Esophagus (tissue), 2 donors: ENCODE results near the gene FHIT. TPM values are rescaled to one million over a fixed set of nuclear protein-coding genes. Genes with fewer than 3 reads are reported as not detected.

ENCODE experiments used
- H3K27ac ChIP-seq, 2 donors: one replicate each; pipeline ENCODE4 v1.5.1; 2013; ENCODE audit warnings: low read depth in 2 of 2, mild to moderate bottlenecking in 2 of 2, inconsistent platforms in 1 of 2, low read length in 1 of 2, moderate library complexity in 1 of 2
- H3K27me3 ChIP-seq, 2 donors: one replicate each; pipeline ENCODE4 v1.6.1; 2013; ENCODE audit warnings: low read length in 2 of 2, control low read depth in 1 of 2, mild to moderate bottlenecking in 1 of 2; ENCODE audit not compliant: insufficient read depth in 2 of 2, control insufficient read depth in 1 of 2
- H3K36me3 ChIP-seq, 2 donors: one replicate each; pipeline ENCODE4 v1.6.1; 2013; ENCODE audit warnings: low read length in 1 of 2; ENCODE audit not compliant: control insufficient read depth in 2 of 2, insufficient read depth in 2 of 2
- H3K4me1 ChIP-seq, 2 donors: one replicate each; pipeline ENCODE4 v1.6.1; 2013; ENCODE audit warnings: low read length in 1 of 2; ENCODE audit not compliant: control insufficient read depth in 2 of 2, insufficient read depth in 2 of 2
- H3K4me3 ChIP-seq, 2 donors: one replicate each; pipeline ENCODE4 v1.5.1; 2013; ENCODE audit warnings: low read length in 2 of 2, mild to moderate bottlenecking in 2 of 2, low read depth in 1 of 2, moderate library complexity in 1 of 2
- H3K9me3 ChIP-seq, 2 donors: one replicate each; pipeline ENCODE4 v1.6.1; 2013; ENCODE audit warnings: mild to moderate bottlenecking in 2 of 2, low read depth in 1 of 2, low read length in 1 of 2, moderate library complexity in 1 of 2; ENCODE audit not compliant: control insufficient read depth in 2 of 2, insufficient read depth in 1 of 2
- WGBS, 2 donors: extraction: QIAGEN DNeasy Blood & Tissue Kit; methylation state at CpG; one replicate each; pipeline ENCODE4 v1.1.7; 2013; 5-methylcytosine and 5-hydroxymethylcytosine counted together
- polyA plus RNA-seq, 2 donors: library from polyadenylated mRNA; stranded (reverse); fragments of 200-250 nt; gene quantifications; one replicate each; pipeline ENCODE4 v1.2.3, GENCODE V29; 2013
- donor health status: healthy with polysubstance abuse.
- donor health status: Bipolar disorder and iron deficiency.

Gene FHIT
- polyA plus RNA-seq, 2 donors = 3.4 to 5.0 TPM

GRCh38 chr3:60114191-60114590 is 1137.1 kb downstream of the FHIT start:
- no peak overlapping the region for H3K27ac ChIP-seq
- no peaks in the 10 kb centered on the region for H3K27me3 ChIP-seq
- 93 to 94% methylated on average over 1 of the region's 1 CpG for WGBS, 2 donors
- no peaks in the 10 kb centered on the region for H3K9me3 ChIP-seq
- H3K4me1 ChIP-seq = no peaks in the 10 kb centered on the region
- no peak overlapping the region for H3K4me3 ChIP-seq
- H3K36me3 ChIP-seq = no peaks in the 10 kb centered on the region

- Histone ChIP-seq H3K4me1 (no peaks in the 10 kb centered on the region), H3K9me3 (no peaks in the 10 kb centered on the region), H3K27ac (no peak overlapping the region), H3K27me3 (no peaks in the 10 kb centered on the region), H3K4me3 (no peak overlapping the region), H3K36me3 (no peaks in the 10 kb centered on the region)
- WGBS, 2 donors = 86 to 92% methylated on average over 2 of the region's 2 CpGs
Measured at GRCh38 chr3:60107275-60107674, 1144.0 kb downstream of the FHIT start.

- H3K4me1 ChIP-seq = no peaks in the 10 kb centered on the region
- H3K36me3 ChIP-seq = no peaks in the 10 kb centered on the region
- no peaks in the 10 kb centered on the region for H3K27me3 ChIP-seq
- H3K9me3 ChIP-seq = no peaks in the 10 kb centered on the region
- WGBS, 2 donors = 89 to 92% methylated on average over 4 of the region's 4 CpGs
- no peak overlapping the region for H3K4me3 ChIP-seq
- H3K27ac ChIP-seq = no peak overlapping the region
Measured at GRCh38 chr3:60102154-60102553, 1149.1 kb downstream of the FHIT start.

GRCh38 chr3:60101621-60102020 is 1149.6 kb downstream of the FHIT start:
- H3K27ac ChIP-seq = no peak overlapping the region
- no peaks in the 10 kb centered on the region for H3K9me3 ChIP-seq
- H3K27me3 ChIP-seq = no peaks in the 10 kb centered on the region
- no peak overlapping the region for H3K4me3 ChIP-seq
- no peaks in the 10 kb centered on the region for H3K4me1 ChIP-seq
- no peaks in the 10 kb centered on the region for H3K36me3 ChIP-seq
- 78 to 89% methylated on average over 4 of the region's 4 CpGs for WGBS, 2 donors

- Histone ChIP-seq H3K27ac (no peak overlapping the region), H3K36me3 (no peaks in the 10 kb centered on the region), H3K4me1 (no peaks in the 10 kb centered on the region), H3K27me3 (no peaks in the 10 kb centered on the region), H3K9me3 (no peaks in the 10 kb centered on the region), H3K4me3 (no peak overlapping the region)
- WGBS, 2 donors = 81 to 89% methylated on average over 5 of the region's 5 CpGs
Measured at GRCh38 chr3:60096403-60096802, 1154.8 kb downstream of the FHIT start.

- Histone ChIP-seq H3K9me3 (no peaks in the 10 kb centered on the region), H3K4me3 (no peak overlapping the region), H3K36me3 (no peaks in the 10 kb centered on the region), H3K27me3 (no peaks in the 10 kb centered on the region), H3K27ac (no peak overlapping the region), H3K4me1 (no peaks in the 10 kb centered on the region)
- 94 to 97% methylated on average over 6 of the region's 6 CpGs for WGBS, 2 donors
Measured at GRCh38 chr3:60095930-60096329, 1155.3 kb downstream of the FHIT start.

GRCh38 chr3:60095516-60095915 is 1155.7 kb downstream of the FHIT start:
- Histone ChIP-seq H3K27ac (no peak overlapping the region), H3K36me3 (no peaks in the 10 kb centered on the region), H3K4me1 (no peaks in the 10 kb centered on the region), H3K27me3 (no peaks in the 10 kb centered on the region), H3K9me3 (no peaks in the 10 kb centered on the region), H3K4me3 (no peak overlapping the region)
- WGBS, 2 donors = 61 to 70% methylated on average over 4 of the region's 4 CpGs

- Histone ChIP-seq H3K4me1 (no peaks in the 10 kb centered on the region), H3K9me3 (no peaks in the 10 kb centered on the region), H3K4me3 (no peak overlapping the region), H3K27me3 (no peaks in the 10 kb centered on the region), H3K36me3 (no peaks in the 10 kb centered on the region), H3K27ac (no peak overlapping the region)
- WGBS, 2 donors = 73 to 76% methylated on average over 3 of the region's 3 CpGs
Measured at GRCh38 chr3:60094392-60094947, 1156.8 kb downstream of the FHIT start.

- Histone ChIP-seq H3K9me3 (no peaks in the 10 kb centered on the region), H3K27me3 (no peaks in the 10 kb centered on the region), H3K36me3 (no peaks in the 10 kb centered on the region), H3K4me1 (no peaks in the 10 kb centered on the region), H3K27ac (no peak overlapping the region), H3K4me3 (no peak overlapping the region)
- 79 to 85% methylated on average over 3 of the region's 3 CpGs for WGBS, 2 donors
Measured at GRCh38 chr3:60090548-60090947, 1160.7 kb downstream of the FHIT start.

- Histone ChIP-seq H3K27ac (no peak overlapping the region), H3K27me3 (no peaks in the 10 kb centered on the region), H3K4me3 (no peak overlapping the region), H3K36me3 (no peaks in the 10 kb centered on the region), H3K4me1 (no peaks in the 10 kb centered on the region), H3K9me3 (no peaks in the 10 kb centered on the region)
- 46 to 48% methylated on average over 2 of the region's 2 CpGs for WGBS, 2 donors
Measured at GRCh38 chr3:60086811-60087210, 1164.4 kb downstream of the FHIT start.
